PC-3 (cell line): ENCODE data around the gene WIPF3. TPM values are rescaled to one million over a fixed set of nuclear protein-coding genes. Genes with fewer than 3 reads are reported as not detected.

Source experiments
- ATAC-seq: fragments of 200-7000 bp; cut with Tn5 transposase; 2 replicates; pipeline ENCODE4 v1.9.1; 2020; ENCODE audit warnings: mild to moderate bottlenecking, moderate library complexity
- BruUV-seq: library from RNA; stranded (reverse); fragments of 400-500 nt; replicated peaks from 2 replicates; lab custom pipeline; 2021; lab: Mats Ljungman, UMichigan
- CTCF ChIA-PET: fragments of 300-600 bp; sonication (Branson Sonifier 250); formaldehyde crosslinking; loops from one replicate; lab custom pipeline; 2022; ENCODE audit warnings: antibody characterized with exemption; lab: Charles Lee
- POLR2A ChIA-PET: fragments of 300-600 bp; sonication (Branson Sonifier 250); formaldehyde crosslinking; loops from one replicate; lab custom pipeline; 2022; ENCODE audit warnings: antibody characterized with exemption; ENCODE audit not compliant: unreplicated experiment; lab: Charles Lee
- DNase-seq: peaks from one replicate; pipeline ENCODE4 v3.0.0-alpha.2; 2015
- H2AFZ ChIP-seq: fragments of 300-600 bp; sonication (generic); 2 replicates; pipeline ENCODE4 v1.6.0; 2016; ENCODE audit warnings: antibody characterized with exemption, low read length
- H3F3A ChIP-seq: fragments of 300-600 bp; sonication (generic); one replicate; pipeline ENCODE4 v1.6.0; 2017; ENCODE audit warnings: antibody characterized with exemption, low read length, control low read depth, mild to moderate bottlenecking; ENCODE audit not compliant: unreplicated experiment
- H3K27ac ChIP-seq: fragments of 300-600 bp; sonication (generic); 2 replicates; pipeline ENCODE4 v1.5.1; 2016; ENCODE audit warnings: mild to moderate bottlenecking, low read length
- H3K27me3 ChIP-seq: fragments of 300-600 bp; sonication (generic); 2 replicates; pipeline ENCODE4 v1.6.1; 2016; ENCODE audit warnings: low read length, mixed read lengths
- H3K36me3 ChIP-seq: fragments of 300-600 bp; sonication (generic); 2 replicates; pipeline ENCODE4 v1.6.1; 2016; ENCODE audit warnings: low read depth, mixed run types, low read length, mixed read lengths
- H3K4me1 ChIP-seq: fragments of 300-600 bp; sonication (generic); 2 replicates; pipeline ENCODE4 v1.5.1; 2016; ENCODE audit warnings: low read length; ENCODE audit not compliant: insufficient read depth
- H3K4me2 ChIP-seq: fragments of 300-600 bp; sonication (generic); 2 replicates; pipeline ENCODE4 v1.6.0; 2016; ENCODE audit warnings: low read length
- H3K4me3 ChIP-seq: fragments of 300-600 bp; sonication (generic); 2 replicates; pipeline ENCODE4 v1.5.1; 2016; ENCODE audit warnings: mild to moderate bottlenecking, low read length, mixed read lengths
- H3K79me2 ChIP-seq: fragments of 300-600 bp; sonication (generic); 2 replicates; pipeline ENCODE4 v1.6.1; 2017; ENCODE audit warnings: low read length, mixed read lengths
- H3K9ac ChIP-seq: fragments of 300-600 bp; sonication (generic); 2 replicates; pipeline ENCODE4 v1.6.0; 2016; ENCODE audit warnings: mild to moderate bottlenecking, low read length
- H3K9me2 ChIP-seq: fragments of 300-600 bp; sonication (generic); replicated peaks from 2 replicates; pipeline ENCODE4 v1.6.1; 2016; ENCODE audit warnings: mixed run types, low read length, mixed read lengths
- H3K9me3 ChIP-seq: fragments of 300-600 bp; sonication (generic); 2 replicates; pipeline ENCODE4 v1.6.1; 2016; ENCODE audit warnings: low read length, mixed read lengths
- H4K20me1 ChIP-seq: fragments of 300-600 bp; sonication (generic); 2 replicates; pipeline ENCODE4 v1.6.1; 2016; ENCODE audit warnings: low read length, mixed read lengths
- CTCF ChIP-seq: fragments of 300-600 bp; sonication (generic); conservative IDR thresholded peaks from 2 replicates; pipeline ENCODE4 v1.5.1; 2017; ENCODE audit warnings: antibody characterized with exemption, low read depth, mild to moderate bottlenecking, low read length
- EZH2 ChIP-seq: fragments of 300-600 bp; sonication (generic); IDR thresholded peaks from one replicate; pipeline ENCODE4 v1.6.1; 2017; ENCODE audit warnings: antibody characterized with exemption, mild to moderate bottlenecking, low read length; ENCODE audit not compliant: unreplicated experiment
- EZH2phosphoT487 ChIP-seq: fragments of 300-600 bp; sonication (generic); IDR thresholded peaks from 2 replicates; pipeline ENCODE4 v1.6.1; 2018; ENCODE audit warnings: mild to moderate bottlenecking, antibody characterized with exemption, low read length, borderline replicate concordance
- intact Hi-C: fragments of 100-400 bp; cut with micrococcal nuclease; formaldehyde crosslinking; loops from 2 replicates; pipeline ENCODE4 v1.9.0; 2023
- total RNA-seq: library from RNA; depleted of rRNA; stranded (reverse); fragments of >200 nt; gene quantifications from 2 replicates; pipeline ENCODE4 v1.2.3, GENCODE V29; 2014

WIPF3 gene
- total RNA-seq, 1 experiment from 2014 or later: 3.4 TPM

GRCh38 chr7:29853072-29853471 is 46.8 kb downstream of the WIPF3 start:
- CTCF ChIA-PET: no interaction called here
- DNase-seq: peak; percentile 3

GRCh38 chr7:29853789-29854188 is 47.5 kb downstream of the WIPF3 start:
- Histone ChIP-seq H3K4me2 (no peak overlapping the region), H3F3A (no peaks in the 10 kb centered on the region), H3K4me3 (no peak overlapping the region), H3K9me2 (no peaks in the 10 kb centered on the region), H3K9ac (no peak overlapping the region), H3K27me3 (no peaks in the 10 kb centered on the region), H3K4me1 (peaks cover 8% of the 10 kb centered on the region; the same call in 1 of the 2 replicates), H3K27ac (no peak overlapping the region), H3K79me2 (no peaks in the 10 kb centered on the region), H3K9me3 (no peaks in the 10 kb centered on the region), H2AFZ (no peak overlapping the region), H3K36me3 (no peaks in the 10 kb centered on the region), H4K20me1 (no peaks in the 10 kb centered on the region)
- DNase-seq (no peak), ATAC-seq (peak; percentile 17; the same call in 1 of the 2 replicates)
- intact Hi-C loops: no loop called here
- no peak for TF ChIP-seq EZH2phosphoT487
- no peak for TF ChIP-seq CTCF
- no peak for TF ChIP-seq EZH2
- ChIA-PET POLR2A (no interaction called here), CTCF (no interaction called here)
- BruUV-seq: no TSS peak

More at GRCh38 chr7:29853072-29853471, 46.8 kb downstream of the WIPF3 start:
- no peaks in the 10 kb centered on the region for H3K9me3 ChIP-seq
- H3K4me3 ChIP-seq: no peak overlapping the region
- H4K20me1 ChIP-seq: no peaks in the 10 kb centered on the region
- peaks cover 8% of the 10 kb centered on the region; the same call in 1 of the 2 replicates for H3K4me1 ChIP-seq
- intact Hi-C loops: no loop called here
- no peak overlapping the region for H3K9ac ChIP-seq
- BruUV-seq: no TSS peak
- H3K4me2 ChIP-seq: no peak overlapping the region
- H3K36me3 ChIP-seq: no peaks in the 10 kb centered on the region
- no peaks in the 10 kb centered on the region for H3F3A ChIP-seq
- TF ChIP-seq CTCF (no peak), EZH2 (no peak), EZH2phosphoT487 (no peak)
- H3K9me2 ChIP-seq: no peaks in the 10 kb centered on the region
- peak; percentile 26 for ATAC-seq
- no peak overlapping the region for H3K27ac ChIP-seq
- H2AFZ ChIP-seq: no peak overlapping the region
- POLR2A ChIA-PET: no interaction called here
- H3K79me2 ChIP-seq: no peaks in the 10 kb centered on the region
- no peaks in the 10 kb centered on the region for H3K27me3 ChIP-seq

GRCh38 chr7:29854257-29854938 is 48.1 kb downstream of the WIPF3 start:
- TF ChIP-seq EZH2phosphoT487: no peak
- TF ChIP-seq EZH2: no peak
- TF ChIP-seq CTCF: peak; percentile 40
- ChIA-PET POLR2A (interaction anchor here (0.5 kb wide), 1 partner anchor 86 kb away, joined by 11 read pairs; no protein-coding TSS in a partner anchor), CTCF (no interaction called here)
- Histone ChIP-seq H3K9me3 (no peaks in the 10 kb centered on the region), H3K4me3 (no peak overlapping the region), H3F3A (no peaks in the 10 kb centered on the region), H3K79me2 (no peaks in the 10 kb centered on the region), H3K27ac (no peak overlapping the region), H3K9me2 (no peaks in the 10 kb centered on the region), H3K4me2 (0 out of 2 replicates have a peak overlapping the region, but pooled peaks have one; percentile 2), H2AFZ (no peak overlapping the region), H3K4me1 (peaks cover 8% of the 10 kb centered on the region; the same call in 1 of the 2 replicates), H4K20me1 (no peaks in the 10 kb centered on the region), H3K36me3 (no peaks in the 10 kb centered on the region), H3K9ac (no peak overlapping the region), H3K27me3 (no peaks in the 10 kb centered on the region)
- DNase-seq (peak; percentile 63), ATAC-seq (peak; percentile 86)
- intact Hi-C loops: no loop called here
- BruUV-seq: no TSS peak
